ENCODE results near the gene CD44. TPM values are rescaled to one million over a fixed set of nuclear protein-coding genes. Genes with fewer than 3 reads are reported as not detected.

CD44 gene
- total RNA-seq, 1 experiment from 2014 or later, result 0.86 TPM

- no peaks in the 10 kb centered on the region for H3K79me2 ChIP-seq (ENCODE audit: low read length)
- no peak overlapping the region for H3K9ac ChIP-seq (ENCODE audit: low read length)
- no peaks in the 10 kb centered on the region; the same call in 1 of the 2 replicates for H4K20me1 ChIP-seq (ENCODE audit: insufficient read depth, low read depth, low read length)
- H3K4me1 ChIP-seq (ENCODE audit: low read length), result peaks cover 13% of the 10 kb centered on the region
- no peak overlapping the region for H3K27ac ChIP-seq (ENCODE audit: low read length)
- no peaks in the 10 kb centered on the region for H3K9me3 ChIP-seq (ENCODE audit: low read length)
- no peak overlapping the region for H3K4me3 ChIP-seq (ENCODE audit: low read length)
- no peak overlapping the region for H2AFZ ChIP-seq (ENCODE audit: low read length)
- H3K36me3 ChIP-seq (ENCODE audit: insufficient read depth, low read length), result no peaks in the 10 kb centered on the region
- DNase-seq, result no peak
- no peaks in the 10 kb centered on the region for H3K9me2 ChIP-seq (replicated peaks; ENCODE audit: insufficient read depth, low read length)
- H3K4me2 ChIP-seq (ENCODE audit: low read depth, low read length, poor library complexity, severe bottlenecking), result no peak overlapping the region
- no peaks in the 10 kb centered on the region for H3K27me3 ChIP-seq (ENCODE audit: low read length)
These were observed 22.1 kb downstream of the CD44 start for GRCh38 chr11:35160902-35161597.

GRCh38 chr11:35162745-35163144 lies 23.8 kb downstream of the CD44 start:
- no peak overlapping the region for H3K9ac ChIP-seq (ENCODE audit: low read length)
- no peak overlapping the region for H2AFZ ChIP-seq (ENCODE audit: low read length)
- no peaks in the 10 kb centered on the region for H3K79me2 ChIP-seq (ENCODE audit: low read length)
- no peak overlapping the region for H3K4me2 ChIP-seq (ENCODE audit: low read depth, low read length, poor library complexity, severe bottlenecking)
- H3K9me2 ChIP-seq (replicated peaks; ENCODE audit: insufficient read depth, low read length), result no peaks in the 10 kb centered on the region
- no peaks in the 10 kb centered on the region for H3K27me3 ChIP-seq (ENCODE audit: low read length)
- no peaks in the 10 kb centered on the region; the same call in 1 of the 2 replicates for H4K20me1 ChIP-seq (ENCODE audit: insufficient read depth, low read depth, low read length)
- H3K36me3 ChIP-seq (ENCODE audit: insufficient read depth, low read length), result no peaks in the 10 kb centered on the region
- peaks cover 13% of the 10 kb centered on the region for H3K4me1 ChIP-seq (ENCODE audit: low read length)
- H3K27ac ChIP-seq (ENCODE audit: low read length), result no peak overlapping the region
- DNase-seq, result no peak
- H3K4me3 ChIP-seq (ENCODE audit: low read length), result no peak overlapping the region
- H3K9me3 ChIP-seq (ENCODE audit: low read length), result no peaks in the 10 kb centered on the region

GRCh38 chr11:35163209-35163608 lies 24.2 kb downstream of the CD44 start:
- no peaks in the 10 kb centered on the region; the same call in 1 of the 2 replicates for H4K20me1 ChIP-seq (ENCODE audit: insufficient read depth, low read depth, low read length)
- no peaks in the 10 kb centered on the region for H3K9me2 ChIP-seq (replicated peaks; ENCODE audit: insufficient read depth, low read length)
- no peaks in the 10 kb centered on the region for H3K27me3 ChIP-seq (ENCODE audit: low read length)
- peak overlapping the region; percentile 36 for H3K4me2 ChIP-seq (ENCODE audit: low read depth, low read length, poor library complexity, severe bottlenecking)
- no peak overlapping the region for H2AFZ ChIP-seq (ENCODE audit: low read length)
- H3K9me3 ChIP-seq (ENCODE audit: low read length), result no peaks in the 10 kb centered on the region
- H3K36me3 ChIP-seq (ENCODE audit: insufficient read depth, low read length), result no peaks in the 10 kb centered on the region
- H3K4me3 ChIP-seq (ENCODE audit: low read length), result no peak overlapping the region
- no peak for DNase-seq
- no peak overlapping the region for H3K27ac ChIP-seq (ENCODE audit: low read length)
- no peak overlapping the region; the same call in 1 of the 2 replicates for H3K9ac ChIP-seq (ENCODE audit: low read length)
- H3K79me2 ChIP-seq (ENCODE audit: low read length), result no peaks in the 10 kb centered on the region
- peaks cover 13% of the 10 kb centered on the region for H3K4me1 ChIP-seq (ENCODE audit: low read length)

- Histone ChIP-seq H4K20me1 (ENCODE audit: insufficient read depth, low read depth, low read length) (no peaks in the 10 kb centered on the region; the same call in 1 of the 2 replicates), H3K4me3 (ENCODE audit: low read length) (no peak overlapping the region), H3K9me3 (ENCODE audit: low read length) (no peaks in the 10 kb centered on the region), H3K4me2 (ENCODE audit: low read depth, low read length, poor library complexity, severe bottlenecking) (peak overlapping the region; percentile 36), H3K27ac (ENCODE audit: low read length) (no peak overlapping the region), H3K36me3 (ENCODE audit: insufficient read depth, low read length) (no peaks in the 10 kb centered on the region), H3K9me2 (replicated peaks; ENCODE audit: insufficient read depth, low read length) (no peaks in the 10 kb centered on the region), H3K9ac (ENCODE audit: low read length) (no peak overlapping the region; the same call in 1 of the 2 replicates), H3K79me2 (ENCODE audit: low read length) (no peaks in the 10 kb centered on the region), H3K27me3 (ENCODE audit: low read length) (no peaks in the 10 kb centered on the region), H3K4me1 (ENCODE audit: low read length) (peaks cover 13% of the 10 kb centered on the region), H2AFZ (ENCODE audit: low read length) (no peak overlapping the region)
- peak; percentile 80 for DNase-seq
These were observed 24.9 kb downstream of the CD44 start for GRCh38 chr11:35163702-35164496.

GRCh38 chr11:35165030-35165422 lies 26.1 kb downstream of the CD44 start:
- Histone ChIP-seq H3K9ac (ENCODE audit: low read length) (no peak overlapping the region), H3K9me2 (replicated peaks; ENCODE audit: insufficient read depth, low read length) (no peaks in the 10 kb centered on the region), H4K20me1 (ENCODE audit: insufficient read depth, low read depth, low read length) (no peaks in the 10 kb centered on the region; the same call in 1 of the 2 replicates), H3K4me1 (ENCODE audit: low read length) (peaks cover 13% of the 10 kb centered on the region), H2AFZ (ENCODE audit: low read length) (no peak overlapping the region), H3K4me2 (ENCODE audit: low read depth, low read length, poor library complexity, severe bottlenecking) (no peak overlapping the region), H3K4me3 (ENCODE audit: low read length) (no peak overlapping the region), H3K27me3 (ENCODE audit: low read length) (no peaks in the 10 kb centered on the region), H3K27ac (ENCODE audit: low read length) (no peak overlapping the region), H3K9me3 (ENCODE audit: low read length) (no peaks in the 10 kb centered on the region), H3K79me2 (ENCODE audit: low read length) (no peaks in the 10 kb centered on the region), H3K36me3 (ENCODE audit: insufficient read depth, low read length) (no peaks in the 10 kb centered on the region)
- no peak for DNase-seq

- Histone ChIP-seq H3K27ac (ENCODE audit: low read length) (no peak overlapping the region), H4K20me1 (ENCODE audit: insufficient read depth, low read depth, low read length) (no peaks in the 10 kb centered on the region; the same call in 1 of the 2 replicates), H3K4me3 (ENCODE audit: low read length) (no peak overlapping the region), H3K9ac (ENCODE audit: low read length) (no peak overlapping the region), H3K4me2 (ENCODE audit: low read depth, low read length, poor library complexity, severe bottlenecking) (no peak overlapping the region), H3K4me1 (ENCODE audit: low read length) (peaks cover 13% of the 10 kb centered on the region), H2AFZ (ENCODE audit: low read length) (no peak overlapping the region), H3K9me2 (replicated peaks; ENCODE audit: insufficient read depth, low read length) (no peaks in the 10 kb centered on the region), H3K36me3 (ENCODE audit: insufficient read depth, low read length) (no peaks in the 10 kb centered on the region), H3K27me3 (ENCODE audit: low read length) (no peaks in the 10 kb centered on the region), H3K79me2 (ENCODE audit: low read length) (no peaks in the 10 kb centered on the region), H3K9me3 (ENCODE audit: low read length) (no peaks in the 10 kb centered on the region)
- no peak for DNase-seq
These were observed 26.7 kb downstream of the CD44 start for GRCh38 chr11:35165423-35166368.

- Histone ChIP-seq H3K4me1 (ENCODE audit: low read length) (peaks cover 13% of the 10 kb centered on the region), H2AFZ (ENCODE audit: low read length) (no peak overlapping the region), H3K36me3 (ENCODE audit: insufficient read depth, low read length) (no peaks in the 10 kb centered on the region), H3K79me2 (ENCODE audit: low read length) (no peaks in the 10 kb centered on the region), H3K9ac (ENCODE audit: low read length) (no peak overlapping the region), H3K4me2 (ENCODE audit: low read depth, low read length, poor library complexity, severe bottlenecking) (no peak overlapping the region), H3K27ac (ENCODE audit: low read length) (no peak overlapping the region), H4K20me1 (ENCODE audit: insufficient read depth, low read depth, low read length) (no peaks in the 10 kb centered on the region; the same call in 1 of the 2 replicates), H3K9me3 (ENCODE audit: low read length) (no peaks in the 10 kb centered on the region), H3K4me3 (ENCODE audit: low read length) (no peak overlapping the region), H3K9me2 (replicated peaks; ENCODE audit: insufficient read depth, low read length) (no peaks in the 10 kb centered on the region), H3K27me3 (ENCODE audit: low read length) (no peaks in the 10 kb centered on the region)
- no peak for DNase-seq
These were observed 27.7 kb downstream of the CD44 start for GRCh38 chr11:35166369-35167360.
